ENCODE data around the gene KRT76.

The KRT76 gene

GRCh38 chr12:52791271-52792184 lies 14.4 kb upstream of the KRT76 start:
- H3K4me3 ChIP-seq (ENCODE audit: low read depth, low read length): no peak overlapping the region
- no peak for TF ChIP-seq CTCF (IDR thresholded peaks at IDR 0.05; ENCODE audit: borderline replicate concordance, insufficient read depth, low read depth, low read length)

- no peak overlapping the region for H3K4me3 ChIP-seq (ENCODE audit: low read depth, low read length)
- no peak for TF ChIP-seq CTCF (IDR thresholded peaks at IDR 0.05; ENCODE audit: borderline replicate concordance, insufficient read depth, low read depth, low read length)
These were observed 13.5 kb upstream of the KRT76 start for GRCh38 chr12:52790427-52791270.

GRCh38 chr12:52789637-52790426 lies 12.7 kb upstream of the KRT76 start:
- TF ChIP-seq CTCF (IDR thresholded peaks at IDR 0.05; ENCODE audit: borderline replicate concordance, insufficient read depth, low read depth, low read length): no peak
- no peak overlapping the region for H3K4me3 ChIP-seq (ENCODE audit: low read depth, low read length)

- no peak overlapping the region for H3K4me3 ChIP-seq (ENCODE audit: low read depth, low read length)
- TF ChIP-seq CTCF (IDR thresholded peaks at IDR 0.05; ENCODE audit: borderline replicate concordance, insufficient read depth, low read depth, low read length): no peak
These were observed 11.9 kb upstream of the KRT76 start for GRCh38 chr12:52788876-52789636.

- TF ChIP-seq CTCF (IDR thresholded peaks at IDR 0.05; ENCODE audit: borderline replicate concordance, insufficient read depth, low read depth, low read length): no peak
- H3K4me3 ChIP-seq (ENCODE audit: low read depth, low read length): no peak overlapping the region
These were observed 11.2 kb upstream of the KRT76 start for GRCh38 chr12:52788192-52788875.
